Kidney epithelial cell (primary cell): Measurements from ENCODE around the gene ATM. TPM values are rescaled to one million over a fixed set of nuclear protein-coding genes. Genes with fewer than 3 reads are reported as not detected.

ENCODE experiments used
- DNase-seq: peaks from one replicate; pipeline ENCODE4 v3.0.0-alpha.2; 2010; ENCODE audit warnings: low read depth
- H3K27me3 ChIP-seq: 2 replicates; pipeline ENCODE4 v1.6.0; 2011; ENCODE audit warnings: low read length; ENCODE audit not compliant: control insufficient read depth, insufficient read depth
- H3K36me3 ChIP-seq: 2 replicates; pipeline ENCODE4 v1.5.1; 2011; ENCODE audit warnings: low read length; ENCODE audit not compliant: control insufficient read depth, insufficient read depth
- H3K4me3 ChIP-seq: 2 replicates; pipeline ENCODE4 v1.5.1; 2011; ENCODE audit warnings: low read depth, mild to moderate bottlenecking, control low read depth, low read length
- CTCF ChIP-seq: IDR thresholded peaks from 2 replicates; pipeline ENCODE4 v1.5.1; 2011; ENCODE audit warnings: mild to moderate bottlenecking, moderate library complexity, low read length, control low read depth, inconsistent platforms; ENCODE audit not compliant: insufficient read depth, poor library complexity, severe bottlenecking
- total RNA-seq: library from RNA; depleted of rRNA; stranded (reverse); fragments of >200 nt; gene quantifications from 2 replicates; pipeline ENCODE4 v1.2.3, GENCODE V29; 2015

ATM gene
- total RNA-seq, 1 donor from 2014 or later, result 28.5 TPM

- H3K27me3 ChIP-seq, result no peaks in the 10 kb centered on the region
- TF ChIP-seq CTCF, result no peak
- H3K36me3 ChIP-seq, result no peaks in the 10 kb centered on the region
- DNase-seq, result no peak
- no peak overlapping the region for H3K4me3 ChIP-seq
These were observed 66.8 kb downstream of the ATM start for GRCh38 chr11:108289699-108290098.

- TF ChIP-seq CTCF, result no peak
- no peak for DNase-seq
- Histone ChIP-seq H3K27me3 (no peaks in the 10 kb centered on the region), H3K36me3 (no peaks in the 10 kb centered on the region), H3K4me3 (no peak overlapping the region)
These were observed 70.4 kb downstream of the ATM start for GRCh38 chr11:108293229-108293628.

DNA sequence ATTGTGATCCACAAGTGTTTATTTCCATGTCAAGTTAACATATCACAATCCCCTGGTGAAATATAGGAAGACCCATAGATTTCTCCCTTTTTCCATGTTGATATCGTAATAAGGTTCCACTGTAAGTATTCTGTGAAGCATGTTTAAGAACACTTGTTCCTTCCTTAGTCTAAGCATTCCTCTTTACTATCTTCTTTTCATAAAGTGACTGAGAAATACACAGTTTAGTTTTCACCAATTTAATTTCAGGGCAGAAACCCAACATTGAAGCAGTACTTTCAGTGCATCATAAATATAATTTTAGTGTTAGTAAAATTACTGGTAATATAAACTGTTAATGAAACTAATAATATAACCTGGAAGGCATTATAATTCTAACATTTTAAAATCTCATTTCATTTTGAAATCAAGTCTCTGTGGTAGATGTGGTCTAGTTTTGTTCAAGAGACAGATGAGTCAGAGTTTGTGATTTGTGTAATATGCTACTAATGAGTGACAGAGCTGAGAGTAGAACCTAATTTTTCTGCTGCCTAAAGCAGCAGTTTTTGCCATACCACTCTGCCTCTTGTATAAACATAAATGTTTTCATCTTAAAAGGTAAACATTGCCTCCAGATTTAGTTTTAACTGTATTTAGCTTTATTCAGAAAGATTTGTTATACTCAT lies 79.4 kb downstream of the ATM start:
- Histone ChIP-seq H3K4me3 (no peak overlapping the region), H3K27me3 (no peaks in the 10 kb centered on the region), H3K36me3 (no peaks in the 10 kb centered on the region)
- DNase-seq, result no peak
- no peak for TF ChIP-seq CTCF

DNA sequence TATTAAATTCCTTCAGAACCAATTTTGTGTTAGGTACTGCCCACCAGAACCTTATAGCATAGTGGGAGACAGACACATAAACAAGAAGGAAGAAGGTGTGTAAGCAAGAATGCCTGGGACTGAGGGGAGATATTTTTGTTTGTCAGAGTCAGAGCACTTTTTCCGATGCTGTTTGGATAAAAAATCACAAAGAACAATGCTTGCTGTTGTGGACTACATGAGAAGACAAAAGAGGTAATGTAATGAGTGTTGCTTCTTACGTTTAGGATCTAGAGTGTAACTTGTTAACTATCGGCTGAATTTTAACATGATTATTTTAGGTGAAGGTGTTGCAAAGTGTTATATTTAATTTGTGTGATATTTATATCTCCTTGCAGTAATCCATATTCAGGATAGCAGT lies 84.9 kb downstream of the ATM start:
- Histone ChIP-seq H3K36me3 (peaks cover 1% of the 10 kb centered on the region), H3K4me3 (no peak overlapping the region), H3K27me3 (no peaks in the 10 kb centered on the region)
- no peak for TF ChIP-seq CTCF
- no peak for DNase-seq

DNA sequence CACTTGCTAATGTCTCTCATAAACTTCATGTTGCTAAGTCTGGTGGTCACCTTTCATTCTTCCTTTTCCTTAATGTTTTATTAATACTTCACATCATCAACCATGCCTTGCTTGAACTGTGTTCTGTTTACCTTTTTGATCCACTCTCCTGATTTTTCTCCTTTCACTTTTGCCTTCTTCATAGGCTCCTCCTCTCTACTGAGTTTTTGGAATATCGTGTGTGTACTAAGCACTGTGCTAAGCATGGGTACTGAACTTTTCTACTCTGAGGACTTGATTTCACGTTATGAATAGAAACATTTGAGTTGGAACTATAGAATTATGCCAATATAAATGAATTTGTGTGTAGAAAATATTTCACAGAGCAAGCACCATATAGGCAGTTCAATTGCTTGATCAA lies 90.6 kb downstream of the ATM start:
- no peak for TF ChIP-seq CTCF
- no peaks in the 10 kb centered on the region for H3K27me3 ChIP-seq
- no peak for DNase-seq
- no peak overlapping the region for H3K4me3 ChIP-seq
- H3K36me3 ChIP-seq, result no peaks in the 10 kb centered on the region

- Histone ChIP-seq H3K36me3 (no peaks in the 10 kb centered on the region), H3K4me3 (no peak overlapping the region), H3K27me3 (no peaks in the 10 kb centered on the region)
- no peak for TF ChIP-seq CTCF
- no peak for DNase-seq
These were observed 93.2 kb downstream of the ATM start for GRCh38 chr11:108316061-108316460.
